ENCODE data around the gene FAM13A.
"Not testable (repeated sequence)": the region's sequence is repeated elsewhere in the genome, so short reads cannot be mapped to it uniquely, and the experiment has no call there.

FAM13A gene

DNA sequence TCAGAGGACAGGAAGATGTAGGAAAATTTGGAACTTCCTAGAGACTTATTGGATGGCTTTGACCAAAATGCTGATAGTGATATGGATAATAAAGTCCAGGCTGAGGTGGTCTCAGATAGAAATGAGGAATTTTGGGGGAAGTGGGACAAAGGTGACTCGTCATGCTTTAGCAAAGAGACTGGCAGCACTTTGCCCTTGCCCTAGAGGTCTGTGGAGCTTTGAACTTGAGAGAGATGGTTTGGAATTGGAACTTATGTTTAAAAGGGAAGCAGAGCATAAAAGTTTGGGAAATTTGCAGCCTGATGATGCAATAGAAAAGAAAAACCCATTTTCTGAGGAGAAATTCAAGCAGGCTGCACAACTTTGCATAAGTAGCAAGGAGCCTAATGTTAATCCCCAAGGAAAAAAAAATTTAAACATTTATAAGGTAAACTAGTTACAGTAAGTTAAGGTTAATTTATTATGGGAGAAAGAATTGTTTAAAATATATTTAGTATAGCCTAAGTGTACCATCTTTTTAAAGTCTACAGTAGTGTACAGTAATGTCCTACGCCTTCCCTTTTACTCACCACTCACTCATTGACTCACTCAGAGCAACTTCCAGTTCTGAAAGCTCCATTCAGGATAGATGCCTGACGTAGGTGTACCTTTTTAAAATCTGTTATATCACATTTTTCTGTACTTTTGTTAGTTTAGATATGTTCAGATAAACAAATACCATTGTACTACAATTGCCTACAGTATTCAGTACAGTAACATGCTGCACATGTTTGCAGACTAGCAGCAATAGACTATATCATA is 101.2 kb downstream of the FAM13A start:
- no peak for DNase-seq

- DNase-seq, result no peak
Measured at GRCh38 chr4:88953400-88953799, 103.6 kb downstream of the FAM13A start.

DNA sequence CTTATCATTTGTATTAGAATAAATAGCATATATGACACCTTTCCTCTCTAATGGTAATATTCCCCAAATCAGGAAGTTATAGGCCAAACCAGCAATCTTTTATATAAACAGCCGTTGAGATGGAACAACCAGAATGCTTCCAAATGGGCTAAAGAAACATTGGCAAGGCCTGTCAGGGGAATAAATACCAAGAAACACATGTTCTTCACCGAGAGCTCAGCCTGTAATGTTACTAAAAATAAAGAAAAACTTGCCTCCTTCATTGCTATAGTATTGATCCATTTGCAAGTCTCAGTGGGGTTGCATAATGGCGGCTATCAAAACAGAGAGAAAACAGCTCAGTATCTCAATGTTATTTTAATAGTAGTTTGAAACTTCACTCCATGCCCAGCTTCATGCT is 104.9 kb downstream of the FAM13A start:
- DNase-seq, result no peak

GRCh38 chr4:88949605-88950004 is 107.4 kb downstream of the FAM13A start:
- DNase-seq, result peak; percentile 88

GRCh38 chr4:88940506-88940905 is 116.5 kb downstream of the FAM13A start:
- DNase-seq, result no peak

- no peak for DNase-seq
Measured at GRCh38 chr4:88939697-88940096, 117.3 kb downstream of the FAM13A start.

DNA sequence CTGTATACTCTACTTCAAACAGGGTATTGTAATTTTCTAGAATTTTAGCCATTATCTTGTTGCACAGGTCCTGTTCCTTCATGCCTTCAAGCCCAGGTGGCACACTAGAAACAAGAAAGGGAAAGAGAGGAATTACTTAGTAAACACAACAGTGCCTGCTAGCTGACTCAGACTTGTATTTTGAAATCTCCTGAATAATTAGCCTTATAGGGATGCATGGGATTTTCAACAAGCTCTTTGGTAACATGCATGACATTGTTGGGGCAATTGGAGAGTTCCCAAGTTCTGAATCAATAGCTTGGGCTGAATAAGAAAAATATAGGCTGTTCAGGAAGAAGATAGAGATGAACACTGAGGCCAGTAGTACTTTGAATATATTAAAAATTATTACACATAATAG is 118.8 kb downstream of the FAM13A start:
- DNase-seq, result no peak

GRCh38 chr4:88937081-88937480 is 119.9 kb downstream of the FAM13A start:
- DNase-seq, result no peak

GRCh38 chr4:88933414-88934160 is 123.4 kb downstream of the FAM13A start:
- no peak for DNase-seq

DNA sequence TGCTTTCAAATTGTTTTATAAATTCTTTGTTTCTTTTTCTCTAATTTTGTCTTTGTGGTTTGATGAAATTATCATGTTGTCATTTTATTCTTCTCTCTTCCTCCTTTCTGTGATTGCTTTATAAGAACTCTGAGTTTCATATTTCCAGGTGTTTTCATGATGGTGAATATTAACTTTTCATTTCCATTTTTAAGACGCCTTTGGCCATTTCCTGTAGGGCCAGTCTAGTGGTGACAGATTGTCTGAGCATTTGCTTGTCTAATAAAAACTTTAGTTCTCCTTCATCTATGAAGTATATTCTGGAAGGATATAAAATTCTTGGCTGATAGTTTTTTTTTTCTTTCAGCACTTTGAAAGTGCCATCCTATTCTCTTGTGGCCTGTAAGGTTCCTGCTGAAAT is 128.1 kb downstream of the FAM13A start:
- DNase-seq, result no peak

GRCh38 chr4:88927420-88927819 is 129.6 kb downstream of the FAM13A start:
- DNase-seq, result no peak

GRCh38 chr4:88919056-88919455 is 137.9 kb downstream of the FAM13A start:
- DNase-seq, result no peak

GRCh38 chr4:88913181-88913580 is 143.8 kb downstream of the FAM13A start:
- DNase-seq, result not testable (repeated sequence)

- DNase-seq, result no peak
Measured at GRCh38 chr4:88911246-88912212, 145.5 kb downstream of the FAM13A start.

- no peak for DNase-seq
Measured at GRCh38 chr4:88910101-88910500, 146.9 kb downstream of the FAM13A start.

- DNase-seq, result no peak
Measured at GRCh38 chr4:88908521-88908920, 148.5 kb downstream of the FAM13A start.

DNA sequence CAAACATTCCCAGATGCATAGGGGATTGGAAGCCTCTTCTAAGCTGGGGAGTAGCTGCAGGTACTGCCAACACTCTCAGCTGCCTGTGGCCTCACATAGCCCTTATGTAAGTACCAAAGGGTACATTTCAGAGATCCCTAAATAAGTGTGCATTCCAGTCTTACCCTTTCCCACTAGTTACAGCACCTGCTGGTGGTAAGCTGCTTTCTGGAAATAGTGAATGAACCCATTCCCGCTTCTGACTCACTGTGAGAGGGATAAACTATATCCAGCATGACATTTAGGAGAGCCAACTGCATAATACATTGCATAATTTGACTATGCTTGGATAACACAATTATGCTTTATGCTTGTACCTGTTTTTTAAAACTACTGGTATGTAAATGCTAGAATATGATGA is 149.0 kb downstream of the FAM13A start:
- no peak for DNase-seq

DNA sequence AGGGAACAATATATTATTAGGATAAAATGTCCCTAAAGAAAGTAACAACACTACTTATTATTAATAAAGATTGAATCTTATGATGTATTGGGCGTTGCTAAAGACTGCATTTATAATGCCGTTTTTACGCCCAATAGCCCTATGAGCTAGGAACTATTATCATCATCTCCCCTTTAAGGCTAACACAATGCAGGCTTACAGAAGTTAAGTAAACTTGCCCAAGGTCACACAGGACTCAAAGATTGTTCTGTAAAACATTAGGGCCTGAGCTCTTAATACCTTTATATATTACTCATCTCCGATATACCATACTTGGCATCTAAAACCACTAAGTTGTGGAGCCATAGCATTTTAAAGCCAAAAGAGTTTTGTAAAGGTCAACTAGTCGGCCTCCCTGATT is 149.5 kb downstream of the FAM13A start:
- DNase-seq, result no peak

- DNase-seq, result not testable (repeated sequence)
Measured at GRCh38 chr4:88904240-88904639, 152.7 kb downstream of the FAM13A start.

- DNase-seq, result no peak
Measured at GRCh38 chr4:88900432-88900831, 156.6 kb downstream of the FAM13A start.

- DNase-seq, result no peak
Measured at GRCh38 chr4:88897752-88898151, 159.2 kb downstream of the FAM13A start.

DNA sequence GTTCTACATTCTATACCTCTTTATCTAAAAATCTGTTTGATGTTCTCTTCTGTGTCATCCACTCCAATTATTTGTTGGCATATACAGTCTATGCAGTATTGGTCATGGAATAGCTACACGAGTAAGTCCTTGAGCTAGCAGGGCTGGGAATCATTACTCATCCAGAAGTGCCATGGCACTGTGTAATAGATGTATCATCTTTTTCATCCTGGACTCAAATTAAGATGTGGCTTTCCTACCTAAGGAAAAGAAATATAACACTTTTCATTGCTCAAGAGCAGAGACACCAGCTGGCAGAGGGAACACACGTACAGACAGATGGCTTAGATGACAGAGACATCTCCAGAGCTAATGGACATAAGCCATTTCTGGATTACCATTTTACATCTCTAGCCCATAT is 159.8 kb downstream of the FAM13A start:
- no peak for DNase-seq

- no peak for DNase-seq
Measured at GRCh38 chr4:88893961-88894360, 163.0 kb downstream of the FAM13A start.
